ENCODE results near the gene BCAM. TPM values are rescaled to one million over a fixed set of nuclear protein-coding genes. Genes with fewer than 3 reads are reported as not detected.

The BCAM gene
- total RNA-seq, 1 donor from 2014 or later, result 280 TPM

- no peaks in the 10 kb centered on the region for H3K9me3 ChIP-seq
- H3K27ac ChIP-seq, result no peak overlapping the region
- ATAC-seq, result no peak
- H3K4me1 ChIP-seq, result peaks cover 7% of the 10 kb centered on the region
- no peak for DNase-seq
- H3K36me3 ChIP-seq, result no peaks in the 10 kb centered on the region
- no peak for TF ChIP-seq CTCF (IDR thresholded peaks at IDR 0.05)
- H3K27me3 ChIP-seq, result no peaks in the 10 kb centered on the region
- intact Hi-C loops (cut with DNase I), result no loop called here
- H3K4me3 ChIP-seq, result no peak overlapping the region
These were observed 23.6 kb upstream of the BCAM start for GRCh38 chr19:44785271-44785670.

- no peak overlapping the region for H3K27ac ChIP-seq
- no peak for TF ChIP-seq CTCF (IDR thresholded peaks at IDR 0.05)
- no peaks in the 10 kb centered on the region for H3K36me3 ChIP-seq
- H3K4me1 ChIP-seq, result peaks cover 7% of the 10 kb centered on the region
- H3K4me3 ChIP-seq, result no peak overlapping the region
- no peaks in the 10 kb centered on the region for H3K27me3 ChIP-seq
- no peaks in the 10 kb centered on the region for H3K9me3 ChIP-seq
- intact Hi-C loops (cut with DNase I), result no loop called here
- DNase-seq (no peak), ATAC-seq (no peak)
These were observed 22.9 kb upstream of the BCAM start for GRCh38 chr19:44785993-44786392.

DNA sequence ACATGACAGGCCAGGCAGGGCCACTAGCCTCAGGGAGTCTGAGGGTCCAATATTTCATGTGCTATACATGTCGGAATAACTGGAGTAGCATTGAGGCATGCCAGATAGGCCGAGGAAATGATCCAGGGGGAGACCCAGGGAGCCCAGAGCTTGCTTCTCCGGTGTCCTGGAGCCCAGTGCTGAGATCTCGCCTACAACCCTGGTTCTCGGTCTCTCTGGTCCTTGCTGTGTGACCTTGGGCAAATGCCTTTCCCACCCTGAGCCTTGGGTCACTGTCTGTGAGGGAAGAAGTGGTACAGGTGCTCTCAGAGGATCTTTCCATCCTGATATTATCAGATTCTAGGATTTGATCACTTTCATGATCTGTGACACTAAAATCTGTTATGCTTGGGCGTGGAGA, 19.9 kb upstream of the BCAM start:
- no peak for ATAC-seq
- H3K36me3 ChIP-seq, result no peaks in the 10 kb centered on the region
- no peak for DNase-seq
- H3K27me3 ChIP-seq, result no peaks in the 10 kb centered on the region
- H3K4me1 ChIP-seq, result peaks cover 7% of the 10 kb centered on the region
- intact Hi-C loops (cut with DNase I), result no loop called here
- no peak overlapping the region for H3K4me3 ChIP-seq
- no peaks in the 10 kb centered on the region for H3K9me3 ChIP-seq
- no peak for TF ChIP-seq CTCF (IDR thresholded peaks at IDR 0.05)
- no peak overlapping the region for H3K27ac ChIP-seq

DNA sequence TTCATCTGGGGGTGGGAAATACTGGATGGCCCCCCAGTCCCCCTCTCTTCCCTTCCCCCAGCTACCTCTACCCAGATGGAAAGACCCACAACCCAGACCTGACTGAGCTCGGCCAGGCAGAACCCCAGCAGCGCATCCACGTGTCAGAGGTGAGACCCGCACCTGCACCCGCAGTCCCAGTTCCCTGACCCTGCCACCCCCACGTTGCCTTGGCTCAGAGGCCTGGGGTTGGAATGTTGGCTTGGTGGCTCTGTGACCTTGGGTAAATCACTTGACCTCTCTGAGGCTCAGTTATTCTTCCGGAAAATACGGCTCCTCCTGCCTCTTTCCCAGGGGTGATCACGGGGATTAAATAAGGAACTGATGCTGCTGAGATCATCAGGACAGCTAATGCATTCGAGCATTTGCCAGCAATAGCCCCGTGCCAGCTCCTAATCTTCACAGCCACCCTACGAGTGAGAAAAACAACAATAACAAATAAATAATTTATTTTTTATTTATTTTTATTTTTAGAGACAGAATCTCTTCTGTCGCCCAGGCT, 18.9 kb upstream of the BCAM start:
- no peaks in the 10 kb centered on the region for H3K9me3 ChIP-seq
- H3K4me3 ChIP-seq, result no peak overlapping the region
- intact Hi-C loops (cut with DNase I), result no loop called here
- no peak for TF ChIP-seq CTCF (IDR thresholded peaks at IDR 0.05)
- H3K36me3 ChIP-seq, result no peaks in the 10 kb centered on the region
- H3K27me3 ChIP-seq, result no peaks in the 10 kb centered on the region
- H3K4me1 ChIP-seq, result no peaks in the 10 kb centered on the region
- peak; percentile 28 for ATAC-seq
- no peak overlapping the region for H3K27ac ChIP-seq
- no peak for DNase-seq

GRCh38 chr19:44792281-44792680, 16.6 kb upstream of the BCAM start:
- DNase-seq, result no peak
- Histone ChIP-seq H3K9me3 (no peaks in the 10 kb centered on the region), H3K27ac (no peak overlapping the region), H3K4me3 (no peak overlapping the region), H3K4me1 (peaks cover 3% of the 10 kb centered on the region), H3K27me3 (no peaks in the 10 kb centered on the region), H3K36me3 (no peaks in the 10 kb centered on the region)
- no peak for TF ChIP-seq CTCF (IDR thresholded peaks at IDR 0.05)
- intact Hi-C loops (cut with DNase I), result no loop called here
- ATAC-seq, result no peak

- TF ChIP-seq CTCF (IDR thresholded peaks at IDR 0.05), result no peak
- H3K27ac ChIP-seq, result no peak overlapping the region
- no peaks in the 10 kb centered on the region for H3K36me3 ChIP-seq
- no peaks in the 10 kb centered on the region for H3K27me3 ChIP-seq
- no peak overlapping the region for H3K4me3 ChIP-seq
- H3K4me1 ChIP-seq, result peaks cover 3% of the 10 kb centered on the region
- no peaks in the 10 kb centered on the region for H3K9me3 ChIP-seq
- DNase-seq, result no peak
- no peak for ATAC-seq
- intact Hi-C loops (cut with DNase I), result no loop called here
These were observed 14.3 kb upstream of the BCAM start for GRCh38 chr19:44794610-44795009.

Data from upper lobe of right lung (tissue), 1 donor.